GM21367 (cell line): Measurements from ENCODE around the gene STRN4.

Experiments
- ATAC-seq: cut with Tn5 transposase; IDR thresholded peaks from one replicate; pipeline ENCODE4 v1.9.1; 2021; ENCODE audit not compliant: unreplicated experiment

The STRN4 gene

GRCh38 chr19:46726551-46726950 is 19.7 kb downstream of the STRN4 start:
- no peak for ATAC-seq

GRCh38 chr19:46725859-46726393 is 20.3 kb downstream of the STRN4 start:
- no peak for ATAC-seq

- ATAC-seq, result no peak
These were observed 21.0 kb downstream of the STRN4 start for GRCh38 chr19:46725036-46725820.

- ATAC-seq, result no peak
These were observed 21.8 kb downstream of the STRN4 start for GRCh38 chr19:46724468-46724867.

GRCh38 chr19:46723471-46723870 is 22.8 kb downstream of the STRN4 start:
- ATAC-seq, result no peak

- no peak for ATAC-seq
These were observed 23.2 kb downstream of the STRN4 start for GRCh38 chr19:46723023-46723461.

GRCh38 chr19:46722421-46723022 is 23.7 kb downstream of the STRN4 start:
- no peak for ATAC-seq

GRCh38 chr19:46722004-46722380 is 24.3 kb downstream of the STRN4 start:
- ATAC-seq, result no peak

- no peak for ATAC-seq
These were observed 24.8 kb downstream of the STRN4 start for GRCh38 chr19:46721269-46722003.

GRCh38 chr19:46720503-46721239 is 25.6 kb downstream of the STRN4 start:
- ATAC-seq, result no peak

GRCh38 chr19:46719629-46720502 is 26.4 kb downstream of the STRN4 start:
- no peak for ATAC-seq

GRCh38 chr19:46718934-46719622 is 27.2 kb downstream of the STRN4 start:
- no peak for ATAC-seq

- ATAC-seq, result no peak
These were observed 27.9 kb downstream of the STRN4 start for GRCh38 chr19:46718157-46718933.

GRCh38 chr19:46717716-46718143 is 28.5 kb downstream of the STRN4 start:
- no peak for ATAC-seq

GRCh38 chr19:46717034-46717715 is 29.1 kb downstream of the STRN4 start, which contains the start of gene PRKD2:
Gene PRKD2 (minus strand): TSS chr19:46717114. CDS start chr19:46716370, 744 bp downstream.
- no peak for ATAC-seq

GRCh38 chr19:46716672-46717033 is 29.6 kb downstream of the STRN4 start:
- no peak for ATAC-seq

GRCh38 chr19:46715975-46716671 is 30.1 kb downstream of the STRN4 start:
- ATAC-seq, result no peak
